GM18499 (cell line): ENCODE data around the gene UBE2U.
"Not testable (repeated sequence)": the region's sequence is repeated elsewhere in the genome, so short reads cannot be mapped to it uniquely, and the experiment has no call there.

Experiments
- ATAC-seq: cut with Tn5 transposase; IDR thresholded peaks from one replicate; pipeline ENCODE4 v1.9.1; 2021; ENCODE audit warnings: moderate number of reproducible peaks; ENCODE audit not compliant: insufficient read depth, unreplicated experiment

UBE2U gene

DNA sequence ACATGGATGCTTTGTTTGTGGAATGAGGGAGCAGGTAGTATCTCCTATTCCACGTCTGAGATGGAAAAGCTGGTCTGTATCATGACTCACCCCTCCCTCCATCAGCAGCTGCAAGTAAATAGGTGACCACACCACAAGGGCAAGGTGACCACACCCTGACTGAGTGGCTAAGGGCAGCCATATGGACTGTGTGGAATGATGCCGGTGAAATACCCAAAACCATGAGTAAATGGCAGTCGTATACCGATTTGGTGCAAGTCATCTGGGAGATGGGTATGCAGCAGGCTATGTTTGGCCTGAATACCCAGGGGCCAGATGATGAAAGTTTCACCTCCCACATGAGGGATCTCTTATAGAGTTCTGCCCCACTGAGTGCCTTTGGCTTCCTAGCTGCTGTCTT lies 15.8 kb upstream of the UBE2U start:
- ATAC-seq, result no peak

DNA sequence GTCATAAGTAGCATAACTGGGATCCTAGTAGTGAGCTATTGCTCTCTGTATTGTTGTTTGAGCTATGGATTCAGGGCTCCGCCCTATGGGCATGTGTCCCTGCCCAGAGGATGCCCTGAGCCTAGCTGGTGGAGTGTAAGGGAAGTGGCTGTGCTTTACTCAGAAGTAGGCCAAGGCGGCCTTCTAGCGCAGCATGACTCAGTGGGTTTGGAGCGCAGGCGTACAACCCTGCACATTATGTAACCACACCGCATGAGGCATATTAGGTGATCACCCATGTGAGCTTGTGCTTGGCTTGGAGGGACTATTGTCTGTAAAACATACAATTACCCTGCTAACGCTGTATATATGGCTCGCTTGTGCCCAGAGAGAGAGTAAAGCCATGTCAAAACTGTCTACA lies 11.1 kb upstream of the UBE2U start:
- no peak for ATAC-seq

DNA sequence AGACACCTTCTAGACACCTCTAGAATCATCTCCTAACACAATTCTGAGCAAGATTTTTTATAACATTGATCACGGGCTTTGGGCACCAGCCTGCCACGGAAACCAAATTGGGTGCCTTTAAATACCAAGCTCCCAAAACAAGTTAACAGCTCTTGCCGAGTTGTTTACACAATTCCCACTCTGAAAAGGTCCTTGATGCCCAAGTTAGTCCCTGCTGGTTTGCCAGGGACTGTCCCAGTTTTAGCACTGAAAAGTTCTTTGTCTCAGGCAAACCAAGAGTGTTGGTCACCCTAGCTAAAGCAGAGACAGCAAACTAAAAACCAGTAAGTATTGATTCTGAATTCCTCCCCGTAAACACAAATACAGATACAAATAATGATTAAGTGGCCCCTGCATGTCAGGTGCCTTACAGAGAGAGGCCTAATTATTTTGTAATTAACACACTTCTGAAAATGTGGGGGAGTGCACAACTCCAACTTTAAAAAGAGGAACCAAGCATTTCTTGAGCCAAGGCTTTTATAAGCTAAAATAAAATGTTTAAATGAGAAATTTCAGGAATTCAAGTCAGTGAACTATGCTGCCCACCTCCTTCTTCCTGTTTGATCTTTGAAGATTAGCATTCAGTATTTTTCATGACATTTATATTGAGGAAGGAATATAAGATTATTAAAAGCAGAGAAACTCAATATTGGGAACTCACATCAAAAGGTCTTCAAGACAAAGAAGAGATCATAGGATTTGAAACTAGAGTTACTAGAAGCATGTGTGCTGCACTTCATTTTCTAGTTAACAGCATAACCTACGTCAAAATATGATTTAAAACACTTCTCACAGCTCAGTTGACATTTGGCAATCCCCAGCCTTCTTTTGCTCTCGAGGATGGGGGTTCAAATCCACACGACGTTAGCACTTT lies 9.0 kb upstream of the UBE2U start:
- no peak for ATAC-seq

DNA sequence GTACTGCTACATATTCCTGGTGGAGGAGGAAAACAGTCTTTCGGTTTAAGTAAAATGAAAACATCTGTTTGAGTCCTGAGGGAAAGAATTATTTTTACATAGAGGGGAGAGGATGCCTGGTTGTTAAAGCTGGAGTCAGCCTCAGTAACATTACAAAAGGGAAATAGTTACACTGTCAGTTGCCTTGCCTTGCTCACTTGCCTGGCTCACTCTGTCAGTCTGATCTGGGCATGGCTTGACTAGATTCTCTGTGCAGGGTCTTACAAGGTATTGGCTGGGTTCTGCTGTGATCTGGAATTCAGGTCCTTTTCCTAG lies 8.4 kb upstream of the UBE2U start:
- ATAC-seq, result no peak

DNA sequence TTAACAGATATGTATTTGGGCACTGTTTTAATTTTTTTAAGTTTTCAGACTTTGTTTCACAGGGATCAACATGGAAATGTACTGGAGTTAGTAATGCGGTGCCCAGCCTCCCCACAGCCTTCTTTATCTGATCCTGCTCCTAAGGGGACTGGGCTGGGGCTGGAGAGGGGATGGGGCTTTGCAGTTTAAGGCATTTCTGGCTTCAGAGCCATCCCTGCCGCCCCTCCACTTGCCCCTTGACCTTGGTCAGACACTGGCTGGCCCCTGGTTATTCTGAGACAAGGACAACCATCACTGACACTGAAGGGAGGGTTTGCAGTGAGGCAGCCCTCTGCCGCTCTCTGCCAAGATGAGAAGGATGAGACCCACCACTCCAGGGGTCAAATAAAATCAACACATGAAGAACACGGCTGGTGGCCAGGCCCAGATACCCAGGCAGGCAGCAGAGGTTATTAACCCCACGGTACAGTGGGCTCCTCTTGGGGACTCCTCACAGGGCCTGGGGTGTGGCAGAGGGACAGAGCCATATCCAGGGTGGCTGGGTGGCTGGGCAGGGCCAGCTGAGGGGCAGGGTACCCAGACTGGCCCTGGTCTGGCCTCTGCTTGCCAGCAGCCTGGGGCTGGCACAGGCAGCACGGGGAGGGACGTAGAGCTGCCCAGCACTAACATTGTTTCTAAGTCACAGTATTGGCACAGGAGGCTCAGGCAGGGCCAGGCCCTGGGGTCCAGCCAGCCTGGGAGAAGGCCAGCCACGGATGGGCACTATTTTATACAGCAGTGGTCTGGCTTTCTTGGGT lies 7.2 kb upstream of the UBE2U start:
- no peak for ATAC-seq

DNA sequence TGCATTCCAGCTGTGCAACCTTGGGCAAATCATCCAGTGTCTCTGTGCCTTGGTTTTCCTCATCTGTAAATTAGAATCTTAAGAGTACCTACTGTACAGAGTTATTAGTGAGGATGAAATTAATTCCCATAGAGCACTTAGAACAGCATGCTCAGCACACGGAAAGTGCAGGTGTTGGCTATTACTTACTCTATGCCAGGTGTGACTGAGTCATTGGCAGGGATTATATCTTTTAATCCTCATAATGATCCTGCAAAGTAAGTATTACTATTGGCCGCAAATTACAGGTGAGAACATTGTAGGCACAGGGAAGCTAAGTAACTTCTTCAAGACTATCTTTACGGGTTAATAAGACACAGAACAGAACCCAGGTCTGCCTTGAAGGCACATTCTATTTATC lies 6.3 kb upstream of the UBE2U start:
- ATAC-seq, result no peak

DNA sequence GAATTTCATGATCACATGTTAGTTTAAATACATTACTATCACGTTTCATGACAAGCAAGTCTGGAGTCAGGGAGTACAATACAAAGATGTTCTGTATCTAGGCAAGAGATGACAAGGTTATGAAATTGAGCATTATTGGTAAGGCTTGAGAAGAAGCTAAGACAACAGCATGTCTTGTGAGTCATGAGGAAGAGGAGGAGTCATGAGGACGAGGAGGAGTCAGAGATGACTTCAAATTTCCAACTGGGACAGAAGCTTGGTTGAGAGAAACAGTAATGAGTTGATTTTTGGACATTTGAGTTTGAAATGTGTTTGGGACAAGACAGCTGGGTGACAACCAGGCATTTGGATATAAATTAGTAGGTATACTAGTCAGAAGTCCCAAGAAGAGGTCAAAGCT lies 4.3 kb upstream of the UBE2U start:
- no peak for ATAC-seq

DNA sequence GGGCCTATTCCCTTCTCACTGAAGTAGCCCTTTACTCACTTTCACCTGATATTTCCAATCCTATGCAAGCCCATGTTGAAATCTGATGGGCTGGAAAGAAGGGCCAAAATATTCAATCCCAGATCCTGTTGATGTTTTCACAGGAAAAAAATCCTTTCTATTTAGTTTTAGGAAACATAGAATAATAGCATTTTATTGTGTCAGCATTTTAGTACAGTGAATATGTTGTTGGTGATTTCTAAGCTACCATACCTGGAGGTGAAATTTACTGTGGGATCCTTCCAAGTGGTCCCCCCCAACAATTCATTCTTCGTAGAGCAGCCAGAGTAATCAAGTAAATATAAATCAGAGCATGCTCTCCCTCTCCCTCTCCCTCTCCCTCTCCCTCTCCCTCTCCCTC lies 3.4 kb upstream of the UBE2U start:
- no peak for ATAC-seq

DNA sequence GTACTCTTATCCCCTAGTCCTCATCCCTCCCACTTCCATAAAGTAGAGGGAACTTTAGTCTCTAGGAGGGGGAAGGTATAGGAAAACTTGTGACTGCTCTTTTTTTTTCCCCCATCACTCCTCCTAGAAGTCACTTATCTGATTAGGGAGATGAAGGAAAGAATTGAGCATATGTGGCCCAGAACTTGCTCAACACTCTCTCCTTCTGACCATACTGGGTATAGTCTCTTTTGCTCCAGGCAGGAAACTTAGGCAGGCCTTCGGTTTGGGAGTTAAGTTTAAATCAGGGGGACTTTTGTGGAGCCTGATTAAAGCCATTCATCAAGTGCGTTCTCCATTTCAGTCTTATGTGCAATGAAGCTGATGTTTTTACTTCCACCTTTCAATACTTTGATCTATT lies 5.8 kb downstream of the UBE2U start:
- no peak for ATAC-seq

DNA sequence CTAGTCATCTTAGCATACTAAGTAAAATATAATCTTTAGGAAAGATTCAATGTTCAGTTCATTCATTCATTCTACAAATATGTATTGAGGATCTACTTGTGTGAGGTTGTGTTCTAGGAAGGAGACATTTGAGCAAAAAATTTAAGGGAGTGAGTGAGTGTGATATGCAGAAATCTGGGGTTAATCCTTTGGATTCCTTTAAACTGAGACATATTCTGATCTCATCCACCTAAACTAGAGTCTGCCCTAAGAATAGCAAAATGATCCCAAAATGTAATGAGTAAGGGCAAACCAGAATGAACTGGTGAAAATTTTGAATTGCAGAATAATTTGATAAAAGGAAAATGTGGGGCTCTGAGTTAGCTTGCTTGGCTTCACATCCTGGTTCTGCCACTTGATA lies 8.6 kb downstream of the UBE2U start:
- ATAC-seq, result no peak

DNA sequence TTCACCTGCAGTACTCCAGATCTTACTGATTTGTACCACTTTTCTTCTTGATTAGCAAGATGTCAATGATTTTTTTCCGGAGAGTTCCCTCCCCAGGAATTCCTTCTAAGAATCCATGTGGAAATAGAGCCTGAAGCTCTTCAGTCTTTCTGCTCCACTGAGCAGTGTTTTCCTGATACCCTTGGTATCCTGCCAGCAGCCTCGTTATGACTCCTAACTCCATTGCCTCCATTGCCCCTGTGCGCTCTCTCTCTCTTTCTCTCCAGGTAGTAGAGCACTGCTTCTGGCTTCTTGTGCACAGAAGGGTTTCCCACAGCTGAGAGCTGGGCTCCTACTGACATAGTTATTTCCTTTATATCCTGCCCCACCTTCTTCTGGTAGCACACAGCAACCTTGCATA lies 12.2 kb downstream of the UBE2U start:
- no peak for ATAC-seq

DNA sequence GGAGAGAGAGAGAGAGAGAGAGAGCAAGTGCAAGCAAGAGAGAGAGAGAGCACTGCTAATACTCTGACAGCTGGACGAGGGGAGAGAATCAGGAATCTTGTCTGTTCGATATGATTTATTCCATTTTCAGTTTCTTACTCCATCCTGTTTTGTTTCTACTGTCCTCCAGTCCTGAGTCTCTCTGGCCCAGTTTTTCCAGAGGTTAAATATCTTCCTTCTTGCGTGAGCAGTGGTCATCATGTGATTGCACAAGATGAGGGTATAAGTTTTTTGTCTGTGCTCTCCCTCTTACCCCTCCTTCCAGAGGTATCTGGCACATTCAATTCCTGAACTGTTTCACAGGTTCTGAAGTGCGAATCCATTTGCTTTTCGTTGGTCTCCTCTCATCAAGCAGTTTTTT lies 16.8 kb downstream of the UBE2U start:
- ATAC-seq, result no peak

DNA sequence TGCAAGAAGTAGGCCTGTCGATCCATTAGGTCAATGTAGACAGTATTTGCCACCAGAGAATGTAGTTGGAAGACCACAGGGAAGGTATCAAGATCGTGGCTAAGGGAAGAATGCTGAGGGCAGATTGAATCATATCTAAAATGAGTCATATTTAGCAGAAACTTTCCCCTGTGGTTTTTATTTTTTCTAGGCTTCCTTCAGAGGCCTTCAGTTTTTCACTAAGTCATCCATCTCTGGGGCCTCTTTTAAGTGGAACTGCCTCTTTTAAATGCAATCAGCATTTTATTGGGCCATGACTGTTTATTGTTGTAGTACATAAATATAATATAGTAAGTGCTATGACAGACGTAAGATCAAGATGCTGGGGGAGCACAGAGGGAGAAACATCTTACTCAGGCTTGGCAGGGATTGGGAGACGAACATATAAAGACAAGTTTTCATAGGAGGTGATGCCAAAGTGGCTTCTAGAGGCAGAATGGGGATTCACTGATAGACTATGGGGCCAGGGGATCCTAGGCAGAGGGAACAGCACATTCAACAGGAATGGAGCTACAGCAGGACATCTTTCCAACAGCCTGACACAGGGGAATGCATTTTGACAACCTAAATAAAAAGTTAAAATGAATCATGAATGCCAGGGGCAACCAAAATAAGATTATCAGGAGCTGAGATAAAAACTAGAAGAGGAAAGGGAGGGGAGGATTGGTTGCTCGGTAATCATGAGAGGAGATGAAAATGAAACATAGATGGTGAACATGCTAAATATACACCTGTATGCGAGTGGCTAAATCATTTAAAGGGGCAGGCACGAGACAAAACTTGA lies 20.1 kb downstream of the UBE2U start:
- peak; percentile 67 for ATAC-seq

DNA sequence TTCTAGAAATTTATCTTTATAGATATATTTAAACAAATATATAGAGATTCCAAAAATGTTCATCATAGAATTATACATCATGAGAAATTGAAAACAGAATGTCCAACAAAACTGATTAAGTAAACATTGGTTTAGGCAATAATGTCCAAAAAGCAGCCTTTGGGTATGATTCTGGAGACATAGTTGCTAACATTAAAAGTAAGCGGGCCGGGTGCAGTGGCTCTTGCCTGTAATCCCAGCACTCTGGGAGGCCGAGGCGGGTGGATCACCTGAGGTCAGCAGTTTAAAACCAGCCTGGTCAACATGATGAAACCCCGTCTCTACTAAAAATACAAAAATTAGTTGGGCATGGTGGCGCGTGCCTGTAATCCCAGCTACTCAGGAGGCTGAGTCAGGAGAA lies 20.8 kb downstream of the UBE2U start:
- ATAC-seq, result not testable (repeated sequence)

DNA sequence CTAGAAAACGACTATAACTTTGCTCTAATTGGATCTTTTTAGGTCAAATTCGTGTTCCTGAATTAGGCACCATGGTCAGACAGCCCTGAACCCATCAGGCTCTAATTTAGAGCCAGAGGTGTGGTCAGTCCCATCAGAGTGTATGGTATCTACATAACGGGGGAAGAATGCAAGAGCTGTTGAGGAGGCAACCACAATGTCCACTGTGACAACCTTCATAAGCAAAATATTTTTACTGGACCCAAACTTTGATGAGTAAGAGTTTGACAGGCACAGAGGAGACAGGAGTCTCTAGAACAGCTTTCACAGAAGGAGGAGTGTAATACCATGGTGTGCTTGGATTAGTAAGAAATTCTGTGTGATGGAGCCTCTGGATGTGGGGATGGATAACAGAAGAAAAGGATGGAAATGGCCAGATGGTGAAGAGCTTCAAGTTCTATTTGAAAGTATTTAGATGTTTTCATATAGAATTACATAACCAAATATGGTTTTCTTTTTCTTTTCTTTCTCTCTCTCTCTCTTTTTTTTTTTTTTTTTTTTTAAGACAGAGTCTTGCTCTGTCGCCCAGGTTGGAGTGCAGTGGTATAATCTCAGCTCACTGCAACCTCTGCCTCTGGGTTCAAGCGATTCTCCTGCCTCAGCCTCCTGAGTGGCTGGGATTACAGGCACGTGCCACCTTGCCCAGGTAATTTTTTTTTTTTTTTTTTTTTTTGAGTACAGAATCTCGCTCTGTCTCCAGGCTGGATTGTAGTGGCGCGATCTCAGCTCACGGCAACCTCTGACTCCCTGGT lies 24.9 kb downstream of the UBE2U start:
- no peak for ATAC-seq

DNA sequence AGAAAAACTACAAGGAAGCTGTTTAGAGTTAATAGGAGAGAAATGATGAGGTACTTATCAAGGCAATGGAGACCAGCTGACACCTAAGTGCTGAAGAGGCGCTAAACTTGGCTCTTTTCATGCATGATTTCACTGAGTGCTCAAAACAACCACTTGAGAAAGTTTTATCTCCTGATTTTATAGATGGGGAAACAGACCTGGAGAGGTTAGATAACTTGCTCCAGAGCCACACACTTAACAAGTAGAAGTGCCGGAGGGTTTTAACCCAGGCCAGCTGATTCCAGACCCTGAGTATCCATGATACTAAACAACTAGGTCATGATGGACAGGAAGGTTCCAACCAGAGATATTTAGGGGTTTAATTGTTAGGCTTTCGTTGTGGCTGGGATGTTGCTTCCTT lies 25.9 kb downstream of the UBE2U start:
- no peak for ATAC-seq

DNA sequence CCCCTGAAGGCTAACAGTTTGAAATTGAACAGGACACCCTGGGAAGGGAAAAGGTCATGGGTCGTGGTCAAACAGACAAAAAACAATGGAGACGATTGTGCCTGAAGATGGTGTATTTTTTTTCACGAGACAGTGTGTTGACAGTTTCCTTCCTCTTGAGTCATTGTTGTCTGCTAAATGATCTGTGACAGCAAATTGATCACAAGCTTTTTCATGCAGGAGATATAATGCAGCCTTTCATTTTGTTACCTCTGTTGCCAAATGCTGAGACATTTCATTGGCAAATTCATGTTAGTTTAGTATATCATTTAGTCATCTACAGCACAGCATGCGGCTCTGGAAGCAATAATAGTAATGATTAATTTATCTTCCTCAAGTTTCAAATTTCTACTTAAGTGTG lies 27.7 kb downstream of the UBE2U start:
- ATAC-seq, result no peak

DNA sequence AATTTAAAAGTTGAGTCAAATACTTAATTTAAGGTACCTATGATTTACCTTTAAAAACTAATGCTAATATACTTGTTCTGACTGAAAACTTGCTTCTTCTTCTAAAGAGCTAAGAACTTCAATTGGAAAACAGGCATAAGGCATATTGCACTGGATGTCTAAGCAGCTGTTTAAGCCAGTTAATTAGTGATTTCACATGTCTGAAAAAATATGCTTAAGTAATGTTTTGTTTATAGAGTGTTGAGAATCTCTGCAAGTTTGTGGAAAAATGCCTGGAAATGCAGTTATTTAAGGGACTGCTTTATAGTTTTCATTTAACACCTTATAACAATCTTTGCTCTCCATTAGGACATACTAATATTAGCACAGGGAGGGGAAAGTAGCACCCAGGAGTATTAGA lies 28.2 kb downstream of the UBE2U start:
- no peak for ATAC-seq

DNA sequence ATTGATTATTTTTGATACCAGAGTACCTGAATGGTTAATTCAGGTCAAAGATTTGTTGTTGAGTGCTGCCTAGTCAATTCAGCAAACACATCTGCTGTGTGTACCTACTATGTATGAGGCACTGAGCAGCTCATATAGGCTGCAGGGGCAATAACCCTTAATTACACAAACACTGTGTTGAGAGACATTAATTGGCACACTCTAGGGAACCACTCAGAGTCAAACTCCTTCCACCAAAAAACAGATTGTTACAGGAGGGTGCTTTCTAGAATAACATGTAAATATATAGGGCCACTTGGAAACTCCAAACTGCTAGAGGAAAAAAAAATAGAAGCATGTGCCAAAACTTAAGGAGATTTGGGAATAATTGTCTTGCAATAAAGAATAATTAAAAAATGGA lies 31.3 kb downstream of the UBE2U start:
- ATAC-seq, result no peak

DNA sequence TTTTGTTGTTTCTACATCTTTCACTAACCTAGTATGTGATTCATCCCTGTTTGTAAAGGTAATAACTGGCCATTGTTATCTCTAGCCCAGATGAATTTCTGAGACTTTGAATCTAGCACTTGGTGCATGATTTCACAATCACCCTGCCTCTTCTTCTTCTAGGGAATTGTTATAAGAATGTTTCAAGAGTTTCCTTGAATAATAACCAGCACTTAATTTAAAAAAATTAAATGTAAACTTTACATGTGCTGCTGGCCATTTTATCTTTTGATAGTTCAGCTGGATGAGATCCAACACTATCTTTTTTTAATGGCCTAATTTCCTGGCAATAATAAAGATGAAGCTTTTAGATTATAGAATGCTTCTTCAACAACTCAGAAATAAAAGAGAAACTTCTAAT lies 31.8 kb downstream of the UBE2U start:
- ATAC-seq, result no peak
